Activated naive CD8-positive, alpha-beta T cell treated with anti-CD3 and anti-CD28 coated beads, Interleukin-2, amount 50 U/mL, for 24 hours (primary cell): Measurements from ENCODE around the gene FGF9.
A peak's percentile ranks its signal among the peaks of the same experiment; 100 is the strongest.

Source experiments
- ATAC-seq: fragments of 150-1000 bp; cut with Tn5 transposase; one replicate; pipeline ENCODE4 v1.10.0; 2021
- DNase-seq: peaks from one replicate; pipeline ENCODE4 v3.0.0; 2021
- H3K27ac Mint-ChIP-seq: one replicate; pipeline ENCODE4 v1.8.0; 2021; ENCODE audit warnings: mild to moderate bottlenecking, mixed read lengths
- H3K27me3 Mint-ChIP-seq: one replicate; pipeline ENCODE4 v1.8.0; 2021; ENCODE audit warnings: mixed read lengths
- H3K36me3 Mint-ChIP-seq: one replicate; pipeline ENCODE4 v1.8.0; 2021; ENCODE audit warnings: low read depth, mixed read lengths
- H3K4me1 Mint-ChIP-seq: one replicate; pipeline ENCODE4 v1.8.0; 2021; ENCODE audit warnings: mixed read lengths
- H3K4me3 Mint-ChIP-seq: one replicate; pipeline ENCODE4 v1.8.0; 2021; ENCODE audit warnings: mild to moderate bottlenecking, moderate library complexity, mixed read lengths
- H3K9me3 Mint-ChIP-seq: one replicate; pipeline ENCODE4 v1.8.0; 2021; ENCODE audit warnings: mixed read lengths

Gene FGF9

DNA sequence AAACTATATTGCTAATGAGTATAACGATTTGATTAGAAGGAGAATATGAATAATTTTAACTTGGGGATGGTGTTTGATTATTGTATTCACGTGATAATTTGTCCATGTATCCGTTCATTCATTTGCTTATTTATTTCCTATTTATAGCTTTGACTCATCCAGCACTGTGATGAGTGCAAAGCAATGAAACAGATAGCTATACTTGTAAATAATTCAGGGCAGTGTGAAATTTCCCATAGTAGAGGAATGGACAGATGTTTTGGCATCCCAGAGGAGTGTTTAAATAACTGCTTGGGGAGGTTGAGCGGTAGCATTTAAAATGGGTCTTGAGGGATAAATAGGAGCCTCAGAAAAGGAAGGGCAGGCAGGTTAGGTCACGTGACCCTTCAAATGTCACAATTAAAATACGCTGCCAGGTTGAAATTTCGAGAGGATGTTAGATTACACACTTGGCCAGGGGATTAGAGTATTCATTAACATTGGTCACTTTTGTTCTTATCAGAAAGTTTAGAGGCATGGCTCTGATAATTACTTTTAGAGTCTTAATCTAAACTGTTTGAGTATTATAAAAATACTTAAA lies 14.7 kb downstream of the FGF9 start:
- DNase-seq, result no peak
- ATAC-seq, result no peak
- no peak overlapping the region for H3K4me3 Mint-ChIP-seq
- no peak overlapping the region for H3K27ac Mint-ChIP-seq
- H3K36me3 Mint-ChIP-seq, result no peaks in the 10 kb centered on the region
- H3K9me3 Mint-ChIP-seq, result no peaks in the 10 kb centered on the region
- peaks cover 3% of the 10 kb centered on the region for H3K27me3 Mint-ChIP-seq
- peaks cover 17% of the 10 kb centered on the region for H3K4me1 Mint-ChIP-seq

DNA sequence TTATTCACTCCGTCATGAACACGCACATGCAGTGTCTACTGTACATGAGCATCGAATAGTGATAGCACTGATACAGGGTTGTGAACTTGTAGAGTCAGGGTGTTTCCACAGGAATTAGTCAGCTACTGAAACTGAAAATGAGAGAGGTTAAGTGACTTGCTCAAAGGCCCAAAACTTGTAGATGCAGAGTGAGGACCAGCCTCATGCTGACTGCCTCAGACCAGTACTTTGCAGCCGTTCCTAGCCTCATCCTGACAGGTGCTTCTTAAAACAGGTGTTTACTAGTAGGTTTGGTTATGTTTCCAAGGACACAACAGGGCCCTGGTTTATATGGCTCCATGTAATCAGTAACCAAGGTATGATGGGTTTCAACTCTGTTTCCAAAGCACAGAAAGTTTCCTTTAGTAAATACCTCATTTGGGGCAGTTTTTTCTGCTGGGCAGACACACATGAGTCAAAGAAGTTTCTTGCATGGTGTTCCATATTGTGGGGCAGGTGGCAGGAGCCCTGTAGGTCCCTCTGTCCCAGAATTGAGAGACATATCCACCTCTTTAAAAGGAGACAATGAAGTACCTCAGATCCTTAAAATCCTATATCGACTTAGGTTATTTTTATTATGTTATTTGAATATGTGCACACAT lies 16.0 kb downstream of the FGF9 start:
- Mint-ChIP-seq H3K4me3 (no peak overlapping the region), H3K27me3 (peaks cover 3% of the 10 kb centered on the region), H3K9me3 (no peaks in the 10 kb centered on the region), H3K4me1 (peaks cover 17% of the 10 kb centered on the region), H3K27ac (peak overlapping the region; percentile 16), H3K36me3 (no peaks in the 10 kb centered on the region)
- DNase-seq, result peak; percentile 14
- ATAC-seq, result peak; percentile 93

DNA sequence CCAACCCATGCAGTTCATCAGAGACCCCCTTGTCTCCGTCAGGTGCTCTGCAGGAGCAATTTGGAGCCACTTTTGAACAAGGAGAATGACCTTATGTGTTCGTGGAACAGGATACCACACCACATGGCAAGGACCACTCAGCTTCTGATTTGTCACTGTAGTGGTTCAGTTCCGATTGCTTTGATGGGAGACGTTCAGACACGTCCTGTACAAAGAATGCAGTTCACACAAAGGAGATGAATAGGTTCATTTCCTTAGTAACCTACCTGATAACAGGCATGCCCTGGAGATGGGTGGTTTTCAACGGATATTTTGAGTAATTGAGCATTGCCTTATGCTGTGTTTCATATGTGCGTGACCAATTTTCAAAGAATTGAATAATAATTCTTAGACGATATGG lies 17.2 kb downstream of the FGF9 start:
- Mint-ChIP-seq H3K4me1 (peaks cover 17% of the 10 kb centered on the region), H3K36me3 (no peaks in the 10 kb centered on the region), H3K4me3 (no peak overlapping the region), H3K27ac (no peak overlapping the region), H3K27me3 (peaks cover 3% of the 10 kb centered on the region), H3K9me3 (no peaks in the 10 kb centered on the region)
- ATAC-seq, result no peak
- no peak for DNase-seq

DNA sequence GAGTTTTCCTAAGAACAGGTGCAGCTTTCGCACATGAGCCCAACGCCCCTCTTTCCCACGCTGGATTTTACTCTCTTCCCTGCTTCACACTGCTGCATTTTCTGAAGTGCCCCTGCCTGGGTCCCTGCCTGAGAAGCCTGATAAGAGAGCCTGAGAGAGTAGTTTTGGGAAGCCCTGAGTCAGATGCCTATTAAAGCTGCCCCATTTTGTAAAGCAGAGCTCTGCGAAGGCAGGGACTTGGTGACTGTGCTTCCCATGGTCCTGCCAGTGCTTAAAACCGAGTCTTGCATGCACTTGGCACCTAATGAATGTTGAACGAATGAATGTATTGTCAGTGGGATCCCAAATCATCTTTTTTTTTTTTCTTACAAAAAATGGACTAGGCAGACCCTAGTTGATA lies 18.2 kb downstream of the FGF9 start:
- Mint-ChIP-seq H3K36me3 (no peaks in the 10 kb centered on the region), H3K27ac (no peak overlapping the region), H3K4me1 (peaks cover 15% of the 10 kb centered on the region), H3K27me3 (no peaks in the 10 kb centered on the region), H3K4me3 (no peak overlapping the region), H3K9me3 (no peaks in the 10 kb centered on the region)
- no peak for ATAC-seq
- no peak for DNase-seq

DNA sequence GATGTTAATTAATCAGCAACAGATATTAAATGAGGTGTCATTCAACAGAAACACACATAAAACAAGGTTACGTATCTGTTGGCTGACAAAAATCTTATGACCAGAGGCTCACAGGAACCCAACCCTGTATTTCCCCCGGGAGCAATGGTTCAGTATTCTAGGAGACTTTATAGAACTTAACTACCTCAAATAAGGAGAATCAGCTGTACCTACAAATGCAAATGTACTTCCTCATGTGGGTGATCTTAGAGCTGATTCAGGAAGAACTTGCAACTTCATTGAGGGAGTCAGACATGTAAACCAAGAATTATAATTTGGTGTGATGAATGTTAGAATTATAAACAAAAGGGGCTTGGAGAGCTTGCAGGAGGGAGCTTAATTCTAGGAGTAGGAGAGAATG lies 20.1 kb downstream of the FGF9 start:
- H3K27me3 Mint-ChIP-seq, result no peaks in the 10 kb centered on the region
- no peaks in the 10 kb centered on the region for H3K36me3 Mint-ChIP-seq
- H3K27ac Mint-ChIP-seq, result no peak overlapping the region
- DNase-seq (no peak), ATAC-seq (no peak)
- no peaks in the 10 kb centered on the region for H3K9me3 Mint-ChIP-seq
- H3K4me1 Mint-ChIP-seq, result peaks cover 15% of the 10 kb centered on the region
- no peak overlapping the region for H3K4me3 Mint-ChIP-seq

DNA sequence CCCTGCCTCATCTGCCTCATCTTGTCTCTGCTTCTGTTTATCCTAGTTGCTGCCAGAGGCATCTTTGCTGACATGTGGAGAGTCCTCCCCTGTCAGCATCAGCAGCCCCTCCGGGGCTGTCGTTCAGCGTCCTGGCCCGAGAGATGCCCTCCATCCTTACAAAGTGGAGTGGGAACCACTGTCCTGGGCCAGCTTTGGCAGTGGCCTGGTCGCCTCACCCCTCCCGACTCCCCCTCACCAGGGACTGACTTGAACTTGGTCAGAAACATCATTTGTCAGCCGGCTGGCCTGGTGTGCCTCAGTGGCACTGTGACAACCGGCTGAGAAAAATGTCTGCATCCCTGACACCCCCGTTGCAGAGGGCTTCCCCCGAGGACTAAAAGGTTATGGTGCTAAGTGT lies 20.6 kb downstream of the FGF9 start:
- Mint-ChIP-seq H3K4me1 (peaks cover 12% of the 10 kb centered on the region), H3K9me3 (no peaks in the 10 kb centered on the region), H3K27ac (no peak overlapping the region), H3K36me3 (no peaks in the 10 kb centered on the region), H3K27me3 (no peaks in the 10 kb centered on the region), H3K4me3 (no peak overlapping the region)
- no peak for DNase-seq
- no peak for ATAC-seq

DNA sequence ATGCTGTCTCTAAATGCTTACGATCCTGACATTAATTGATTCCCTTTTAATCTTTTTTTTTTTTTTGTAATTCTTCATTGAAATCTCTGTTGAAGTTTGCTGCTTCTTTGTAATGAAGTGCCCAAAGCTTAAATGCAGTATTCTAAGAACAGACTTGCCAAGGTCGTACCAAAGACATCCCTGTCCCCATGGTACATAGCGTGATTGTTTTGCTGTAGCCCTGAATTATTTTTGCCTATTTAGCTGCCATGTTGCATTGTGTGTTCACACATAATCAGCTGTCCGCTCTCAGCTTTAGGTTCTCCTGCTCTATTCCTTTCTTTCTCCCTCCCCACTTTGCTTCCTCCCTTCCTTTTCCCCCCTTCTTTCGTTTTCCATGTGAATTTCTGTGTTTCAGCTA lies 21.1 kb downstream of the FGF9 start:
- no peak overlapping the region for H3K27ac Mint-ChIP-seq
- H3K36me3 Mint-ChIP-seq, result no peaks in the 10 kb centered on the region
- no peaks in the 10 kb centered on the region for H3K9me3 Mint-ChIP-seq
- peaks cover 8% of the 10 kb centered on the region for H3K4me1 Mint-ChIP-seq
- H3K27me3 Mint-ChIP-seq, result no peaks in the 10 kb centered on the region
- no peak overlapping the region for H3K4me3 Mint-ChIP-seq
- DNase-seq (no peak), ATAC-seq (no peak)

DNA sequence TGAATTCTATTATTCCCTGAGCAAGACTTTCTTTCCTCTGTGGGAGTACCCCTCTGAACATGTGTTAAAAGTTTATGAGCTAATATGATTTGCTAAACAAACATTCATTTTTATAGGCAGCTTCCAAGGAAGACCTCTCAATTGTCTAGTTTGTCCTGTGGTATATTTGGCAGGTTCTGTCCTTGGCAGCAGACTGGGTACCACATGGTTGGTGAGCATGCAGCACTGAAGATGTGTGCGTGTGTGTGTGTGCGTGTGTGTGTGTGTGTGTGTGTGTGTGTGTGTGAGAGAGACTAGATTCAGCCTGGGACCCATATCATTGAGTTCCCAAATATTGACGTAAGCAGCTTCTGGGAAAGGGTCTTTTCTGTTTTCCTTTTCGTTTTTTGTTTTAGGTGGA lies 24.0 kb downstream of the FGF9 start:
- Mint-ChIP-seq H3K9me3 (no peaks in the 10 kb centered on the region), H3K27me3 (no peaks in the 10 kb centered on the region), H3K27ac (no peak overlapping the region), H3K36me3 (no peaks in the 10 kb centered on the region), H3K4me1 (no peaks in the 10 kb centered on the region), H3K4me3 (no peak overlapping the region)
- DNase-seq (no peak), ATAC-seq (no peak)

DNA sequence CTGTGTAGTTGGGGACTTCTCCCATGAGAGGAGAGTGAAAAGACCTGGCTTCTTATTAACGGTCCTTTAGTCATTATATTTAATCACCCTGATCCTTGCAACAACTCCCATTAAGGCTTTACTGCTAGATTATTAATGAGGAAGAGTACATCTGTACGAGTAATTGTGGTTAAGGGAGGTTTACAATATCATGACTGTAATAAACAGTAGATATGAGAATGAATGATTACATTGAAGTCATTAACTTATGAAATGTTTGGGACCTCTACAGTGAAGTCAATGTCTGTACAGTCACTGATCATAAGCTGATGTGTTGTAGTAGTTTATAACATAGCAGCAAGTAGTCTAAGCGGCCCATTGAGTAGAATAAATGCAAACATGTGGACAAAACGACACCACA lies 24.7 kb downstream of the FGF9 start:
- ATAC-seq (no peak), DNase-seq (no peak)
- H3K9me3 Mint-ChIP-seq, result no peaks in the 10 kb centered on the region
- H3K36me3 Mint-ChIP-seq, result no peaks in the 10 kb centered on the region
- no peaks in the 10 kb centered on the region for H3K4me1 Mint-ChIP-seq
- H3K27ac Mint-ChIP-seq, result no peak overlapping the region
- H3K27me3 Mint-ChIP-seq, result no peaks in the 10 kb centered on the region
- H3K4me3 Mint-ChIP-seq, result no peak overlapping the region

DNA sequence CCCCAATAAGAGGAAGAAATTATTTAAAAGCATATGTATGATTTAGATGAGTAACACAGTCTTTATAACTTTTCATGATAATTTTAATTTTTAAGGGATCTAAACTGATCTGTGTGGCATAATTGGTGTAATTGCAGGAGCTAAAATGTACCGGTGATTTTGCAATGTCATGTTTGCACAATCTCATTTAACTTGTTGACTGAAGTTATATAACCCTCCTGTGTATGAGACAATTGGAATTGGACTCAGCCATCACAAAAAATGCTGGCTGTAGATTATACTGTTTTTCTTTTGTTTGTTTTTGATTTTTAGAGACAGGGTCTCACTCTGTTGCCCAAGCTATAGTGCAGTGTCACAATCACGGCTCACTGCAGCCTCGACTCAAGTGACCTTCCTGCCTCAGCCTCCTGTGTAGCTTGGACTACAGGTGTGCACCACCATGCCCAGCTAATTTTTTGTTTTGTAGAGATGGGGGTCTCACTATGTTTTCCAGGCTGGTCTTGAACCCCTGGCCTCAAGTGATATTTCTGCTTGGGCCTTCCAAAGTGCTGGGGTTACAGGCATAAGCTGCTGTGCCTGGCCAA lies 26.1 kb downstream of the FGF9 start:
- DNase-seq (no peak), ATAC-seq (no peak)
- no peaks in the 10 kb centered on the region for H3K4me1 Mint-ChIP-seq
- no peaks in the 10 kb centered on the region for H3K27me3 Mint-ChIP-seq
- H3K36me3 Mint-ChIP-seq, result no peaks in the 10 kb centered on the region
- H3K4me3 Mint-ChIP-seq, result no peak overlapping the region
- no peaks in the 10 kb centered on the region for H3K9me3 Mint-ChIP-seq
- H3K27ac Mint-ChIP-seq, result no peak overlapping the region

DNA sequence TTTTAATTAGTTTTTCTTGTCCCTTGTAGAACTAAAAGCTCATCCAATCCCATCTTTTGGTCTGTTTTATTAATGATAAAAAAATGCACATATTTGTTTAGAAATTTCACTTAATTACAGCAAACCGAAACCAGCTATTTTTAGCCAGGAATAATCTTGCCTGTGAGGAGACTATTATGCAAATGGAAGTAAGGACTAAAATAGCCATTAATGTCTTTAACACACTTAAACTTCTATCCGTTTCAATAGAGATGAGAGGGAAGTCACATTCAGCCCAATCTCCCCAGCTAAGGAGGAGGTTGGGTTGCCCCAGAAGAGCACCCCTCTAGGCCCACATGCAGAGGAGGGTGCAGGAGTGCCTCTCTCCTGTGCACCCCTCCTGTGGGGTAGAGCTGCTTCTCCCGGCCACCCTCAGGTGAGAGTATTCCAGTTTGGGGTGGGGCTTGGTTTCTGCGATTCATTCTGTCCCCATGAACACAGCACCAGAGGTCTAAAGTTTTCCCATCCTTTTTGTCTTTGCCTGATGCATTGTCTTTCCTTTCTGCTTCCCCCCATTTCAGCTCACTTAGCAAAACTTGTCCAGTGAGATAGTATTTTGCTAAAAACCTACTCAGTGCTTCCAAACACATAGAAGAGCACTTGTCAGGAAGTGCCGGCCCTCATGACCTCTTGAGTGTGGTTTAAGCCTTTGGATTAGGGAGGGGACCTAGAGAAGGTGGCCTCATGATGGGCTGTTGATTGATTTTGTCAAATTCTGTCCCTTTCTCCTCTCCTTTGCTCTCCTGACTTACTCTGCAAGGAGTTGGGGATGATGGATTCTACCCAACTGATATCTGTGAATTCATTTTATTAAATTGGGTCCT lies 28.2 kb downstream of the FGF9 start:
- H3K4me3 Mint-ChIP-seq, result no peak overlapping the region
- H3K27me3 Mint-ChIP-seq, result no peaks in the 10 kb centered on the region
- ATAC-seq (no peak), DNase-seq (no peak)
- H3K27ac Mint-ChIP-seq, result no peak overlapping the region
- H3K36me3 Mint-ChIP-seq, result no peaks in the 10 kb centered on the region
- H3K9me3 Mint-ChIP-seq, result no peaks in the 10 kb centered on the region
- no peaks in the 10 kb centered on the region for H3K4me1 Mint-ChIP-seq

DNA sequence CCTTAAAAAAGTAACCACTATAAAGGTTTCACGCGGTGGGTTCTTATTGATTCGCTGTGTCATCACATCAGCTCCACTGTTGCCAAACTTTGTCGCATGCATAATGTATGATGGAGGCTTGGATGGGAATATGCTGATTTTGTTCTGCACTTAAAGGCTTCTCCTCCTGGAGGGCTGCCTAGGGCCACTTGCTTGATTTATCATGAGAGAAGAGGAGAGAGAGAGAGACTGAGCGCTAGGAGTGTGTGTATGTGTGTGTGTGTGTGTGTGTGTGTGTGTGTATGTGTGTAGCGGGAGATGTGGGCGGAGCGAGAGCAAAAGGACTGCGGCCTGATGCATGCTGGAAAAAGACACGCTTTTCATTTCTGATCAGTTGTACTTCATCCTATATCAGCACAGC lies 30.6 kb downstream of the FGF9 start:
- DNase-seq (no peak), ATAC-seq (no peak)
- no peak overlapping the region for H3K4me3 Mint-ChIP-seq
- H3K27ac Mint-ChIP-seq, result no peak overlapping the region
- H3K4me1 Mint-ChIP-seq, result no peaks in the 10 kb centered on the region
- no peaks in the 10 kb centered on the region for H3K9me3 Mint-ChIP-seq
- no peaks in the 10 kb centered on the region for H3K27me3 Mint-ChIP-seq
- no peaks in the 10 kb centered on the region for H3K36me3 Mint-ChIP-seq

DNA sequence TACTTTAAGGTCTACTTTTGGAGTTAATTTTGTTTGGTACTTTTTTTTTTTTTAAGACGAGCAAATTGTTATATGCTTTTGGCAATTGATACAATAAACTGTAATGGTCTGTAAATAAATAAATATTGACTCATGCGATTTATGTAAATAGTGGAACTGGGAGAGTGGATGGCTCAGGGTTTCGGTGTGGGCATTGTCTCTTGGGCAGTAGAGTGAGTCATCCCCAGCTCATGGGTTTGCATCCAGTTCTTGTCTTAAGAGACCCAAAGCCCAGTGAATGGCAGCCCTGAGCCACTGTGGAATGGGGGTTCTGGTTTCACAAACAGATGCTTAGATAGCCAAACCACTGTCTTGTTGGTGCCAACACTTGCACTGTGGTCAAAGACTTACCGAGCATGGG lies 33.0 kb downstream of the FGF9 start:
- H3K9me3 Mint-ChIP-seq, result no peaks in the 10 kb centered on the region
- no peaks in the 10 kb centered on the region for H3K4me1 Mint-ChIP-seq
- no peaks in the 10 kb centered on the region for H3K27me3 Mint-ChIP-seq
- no peak overlapping the region for H3K27ac Mint-ChIP-seq
- no peak for DNase-seq
- H3K4me3 Mint-ChIP-seq, result no peak overlapping the region
- no peak for ATAC-seq
- H3K36me3 Mint-ChIP-seq, result no peaks in the 10 kb centered on the region

DNA sequence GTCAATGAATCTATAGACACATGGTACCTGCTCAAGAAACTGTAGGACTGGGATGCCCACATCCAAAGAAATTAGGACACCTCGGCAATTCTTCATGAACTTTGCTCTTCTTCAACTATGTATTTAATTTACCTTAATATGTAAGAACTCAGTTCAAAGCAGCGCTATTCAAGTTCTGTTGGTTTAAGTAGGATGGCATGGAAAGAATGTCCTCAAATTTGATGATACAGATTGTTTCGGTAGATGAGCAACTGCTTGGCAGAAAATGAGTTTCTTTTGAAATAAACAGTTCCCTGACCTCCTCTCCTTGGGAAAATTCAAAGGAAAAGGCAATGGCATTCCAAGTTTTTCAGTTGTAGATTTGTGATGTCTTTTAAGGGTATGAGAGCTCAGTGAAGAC lies 36.7 kb downstream of the FGF9 start:
- Mint-ChIP-seq H3K27ac (no peak overlapping the region), H3K9me3 (peaks cover 11% of the 10 kb centered on the region), H3K27me3 (peaks cover 9% of the 10 kb centered on the region), H3K4me3 (no peak overlapping the region), H3K36me3 (peaks cover 4% of the 10 kb centered on the region), H3K4me1 (no peaks in the 10 kb centered on the region)
- DNase-seq, result no peak
- ATAC-seq, result no peak

DNA sequence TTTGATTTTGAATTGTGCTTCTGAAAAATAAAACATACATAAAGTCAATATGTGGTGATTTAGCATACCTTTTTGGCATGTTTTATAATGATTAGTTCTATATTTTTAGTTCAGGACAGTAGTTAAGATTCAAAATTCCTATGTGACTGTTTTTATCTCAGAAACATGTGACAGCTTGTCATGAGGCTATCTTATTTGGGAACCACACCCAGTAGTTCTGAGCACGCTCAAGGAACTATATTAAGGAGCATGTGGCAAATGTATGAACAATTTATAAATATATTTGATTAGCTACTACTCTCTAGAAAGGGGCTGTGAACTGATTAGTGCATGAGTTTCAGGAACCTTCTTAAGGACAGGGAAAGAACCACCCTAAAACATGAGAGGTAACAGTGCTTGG lies 38.8 kb downstream of the FGF9 start:
- H3K4me1 Mint-ChIP-seq, result no peaks in the 10 kb centered on the region
- no peak overlapping the region for H3K27ac Mint-ChIP-seq
- H3K36me3 Mint-ChIP-seq, result peaks cover 4% of the 10 kb centered on the region
- H3K27me3 Mint-ChIP-seq, result peaks cover 16% of the 10 kb centered on the region
- no peak overlapping the region for H3K4me3 Mint-ChIP-seq
- peaks cover 11% of the 10 kb centered on the region for H3K9me3 Mint-ChIP-seq
- ATAC-seq, result no peak
- no peak for DNase-seq
